ENCODE results near the gene ADK. TPM values are rescaled to one million over a fixed set of nuclear protein-coding genes. Genes with fewer than 3 reads are reported as not detected.

ADK gene
- total and polyA plus RNA-seq, 2 donors (not counting 3 experiments of a cell fraction or from before 2014, with no cell fraction given), result 11.7 to 46.5 TPM

GRCh38 chr10:74544106-74544505 is 393.1 kb downstream of the ADK start:
- DNase-seq (ENCODE audit: low read depth, low spot score), result peak; percentile 32
- BruUV-seq (replicated peaks), result no TSS peak
- no peak for TF ChIP-seq MYC (IDR thresholded peaks at IDR 0.05; ENCODE audit: low read depth, low read length)
- TF ChIP-seq FOS (IDR thresholded peaks at IDR 0.05; ENCODE audit: borderline replicate concordance, insufficient read depth, low read length), result peak; percentile 7

GRCh38 chr10:74548676-74549075 is 397.7 kb downstream of the ADK start:
- no TSS peak for BruUV-seq (replicated peaks)
- Histone ChIP-seq H3K9me1 (replicated peaks; ENCODE audit: control insufficient read depth, extremely low read depth, insufficient read depth, low read length) (no peaks in the 10 kb centered on the region), H3K79me2 (ENCODE audit: control insufficient read depth, insufficient read depth, low read length) (no peaks in the 10 kb centered on the region), H3K9me3 (replicated peaks; ENCODE audit: control insufficient read depth, insufficient read depth, low read length) (no peaks in the 10 kb centered on the region), H2AFZ (ENCODE audit: low read depth, low read length) (no peak overlapping the region), H4K20me1 (replicated peaks; ENCODE audit: control insufficient read depth, extremely low read depth, insufficient read depth, low read length) (no peaks in the 10 kb centered on the region), H3K9ac (replicated peaks; ENCODE audit: extremely low read depth, insufficient read depth, low read length) (no peak overlapping the region), H3K36me3 (ENCODE audit: control insufficient read depth in 2 of 2, extremely low read depth in 1 of 2, insufficient read depth in 2 of 2, low read length in 2 of 2) (no peaks in the 10 kb centered on the region), H3K27ac (ENCODE audit: insufficient read depth, low read depth, low read length) (no peak overlapping the region), H3K27me3 (ENCODE audit: control insufficient read depth in 2 of 2, insufficient read depth in 2 of 2, low read length in 2 of 2) (no peaks in the 10 kb centered on the region), H3K4me3 (replicated peaks in 1 of 3; ENCODE audit: insufficient read depth in 1 of 3, low read depth in 1 of 3, low read length in 3 of 3) (no peak overlapping the region), H3K4me1 (ENCODE audit: control insufficient read depth, extremely low read depth, insufficient read depth, low read length) (peaks cover 3% of the 10 kb centered on the region), H3K4me2 (ENCODE audit: insufficient read depth, low read length) (peak overlapping the region; percentile 17)
- DNase-seq (ENCODE audit: low read depth, low spot score) (peak; percentile 8), FAIRE-seq (no peak)
- ChIA-PET POLR2A (no interaction called here), CTCF (no interaction called here)
- intact Hi-C loops (cut with micrococcal nuclease), result no loop called here
- no peak for TF ChIP-seq MAX (IDR thresholded peaks at IDR 0.05; ENCODE audit: insufficient read depth, insufficient read length)
- TF ChIP-seq MYC (IDR thresholded peaks at IDR 0.05; ENCODE audit: low read depth, low read length), result no peak
- no peak for TF ChIP-seq POLR2A (IDR thresholded peaks at IDR 0.05; ENCODE audit: low read depth, low read length)
- TF ChIP-seq JUN (IDR thresholded peaks at IDR 0.05; ENCODE audit: borderline replicate concordance, insufficient read depth, insufficient read length, low read depth), result no peak
- TF ChIP-seq GATA2 (IDR thresholded peaks at IDR 0.05; ENCODE audit: insufficient read depth, insufficient read length, low read depth, low read length), result no peak
- no peak for TF ChIP-seq EZH2 (IDR thresholded peaks at IDR 0.05; ENCODE audit: borderline replicate concordance, low read depth, low read length, severe bottlenecking)
- peak; percentile 22 for TF ChIP-seq FOS (IDR thresholded peaks at IDR 0.05; ENCODE audit: borderline replicate concordance, insufficient read depth, low read length)
- dilution Hi-C loops (cut with MboI; ENCODE audit: extremely low pct_ligation_motif_present, low sequenced_read_pairs), result no loop called here

More at GRCh38 chr10:74544106-74544505, 393.1 kb downstream of the ADK start:
- H4K20me1 ChIP-seq (replicated peaks; ENCODE audit: control insufficient read depth, extremely low read depth, insufficient read depth, low read length), result no peaks in the 10 kb centered on the region
- POLR2A ChIA-PET, result no interaction called here
- H3K79me2 ChIP-seq (ENCODE audit: control insufficient read depth, insufficient read depth, low read length), result no peaks in the 10 kb centered on the region
- dilution Hi-C loops (cut with MboI; ENCODE audit: extremely low pct_ligation_motif_present, low sequenced_read_pairs), result no loop called here
- H3K4me2 ChIP-seq (ENCODE audit: insufficient read depth, low read length), result no peak overlapping the region
- no peaks in the 10 kb centered on the region for H3K9me3 ChIP-seq (replicated peaks; ENCODE audit: control insufficient read depth, insufficient read depth, low read length)
- no peaks in the 10 kb centered on the region for H3K9me1 ChIP-seq (replicated peaks; ENCODE audit: control insufficient read depth, extremely low read depth, insufficient read depth, low read length)
- H3K27ac ChIP-seq (ENCODE audit: insufficient read depth, low read depth, low read length), result no peak overlapping the region
- H2AFZ ChIP-seq (ENCODE audit: low read depth, low read length), result peak overlapping the region; percentile 17
- H3K36me3 ChIP-seq (ENCODE audit: control insufficient read depth in 2 of 2, extremely low read depth in 1 of 2, insufficient read depth in 2 of 2, low read length in 2 of 2), result no peaks in the 10 kb centered on the region
- no peak for FAIRE-seq
- CTCF ChIA-PET, result no interaction called here
- no peak overlapping the region for H3K4me3 ChIP-seq (replicated peaks in 1 of 3; ENCODE audit: insufficient read depth in 1 of 3, low read depth in 1 of 3, low read length in 3 of 3)
- H3K4me1 ChIP-seq (ENCODE audit: control insufficient read depth, extremely low read depth, insufficient read depth, low read length), result peaks cover 3% of the 10 kb centered on the region
- intact Hi-C loops (cut with micrococcal nuclease), result no loop called here
- no peak overlapping the region for H3K9ac ChIP-seq (replicated peaks; ENCODE audit: extremely low read depth, insufficient read depth, low read length)
- no peaks in the 10 kb centered on the region for H3K27me3 ChIP-seq (ENCODE audit: control insufficient read depth in 2 of 2, insufficient read depth in 2 of 2, low read length in 2 of 2)

Measured in endothelial cell of umbilical vein (primary cell).